Smooth muscle cell of the brain vasculature (primary cell): ENCODE data around the gene MESP1.

Experiments
- DNase-seq: peaks from one replicate; pipeline ENCODE4 v3.0.0-alpha.2; 2012; ENCODE audit warnings: low read depth, low spot score

Gene MESP1

DNA sequence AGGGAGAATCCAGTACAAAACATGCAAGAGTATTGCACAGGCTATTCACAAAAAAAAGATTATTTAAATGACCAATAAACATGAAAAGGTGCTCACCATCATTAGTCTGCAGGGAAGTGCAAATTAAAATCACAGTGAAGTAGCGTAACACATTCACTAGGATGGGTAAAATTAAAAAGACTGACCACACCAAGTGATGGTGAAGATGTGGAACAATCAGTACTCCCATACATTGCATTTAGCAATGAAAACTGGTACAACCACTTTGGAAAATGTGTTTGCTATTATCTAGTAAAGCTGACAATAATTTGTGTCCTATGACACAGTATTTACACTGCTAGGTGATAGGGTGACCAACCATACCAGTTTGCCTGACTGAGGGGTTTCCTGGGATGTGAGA lies 26.4 kb downstream of the MESP1 start:
- DNase-seq: no peak

DNA sequence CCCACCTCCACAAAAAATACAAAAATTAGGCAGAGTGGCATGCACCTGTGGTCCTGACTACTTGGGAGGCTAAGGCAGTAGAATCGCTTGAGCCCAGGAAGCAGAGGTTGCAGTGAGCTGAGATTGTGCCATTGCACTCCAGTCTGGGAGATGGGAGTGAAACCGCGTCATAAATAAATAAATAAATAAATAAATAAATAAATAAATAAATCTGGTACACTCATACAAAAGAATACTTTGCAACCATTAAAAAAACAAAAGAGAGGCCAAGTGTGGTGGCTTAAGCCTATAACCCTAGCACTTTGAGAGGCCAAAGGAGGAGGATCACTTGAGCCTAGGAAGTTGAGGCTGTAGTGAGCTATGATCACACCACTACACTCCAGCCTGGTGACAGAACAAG lies 28.0 kb downstream of the MESP1 start:
- DNase-seq: no peak

DNA sequence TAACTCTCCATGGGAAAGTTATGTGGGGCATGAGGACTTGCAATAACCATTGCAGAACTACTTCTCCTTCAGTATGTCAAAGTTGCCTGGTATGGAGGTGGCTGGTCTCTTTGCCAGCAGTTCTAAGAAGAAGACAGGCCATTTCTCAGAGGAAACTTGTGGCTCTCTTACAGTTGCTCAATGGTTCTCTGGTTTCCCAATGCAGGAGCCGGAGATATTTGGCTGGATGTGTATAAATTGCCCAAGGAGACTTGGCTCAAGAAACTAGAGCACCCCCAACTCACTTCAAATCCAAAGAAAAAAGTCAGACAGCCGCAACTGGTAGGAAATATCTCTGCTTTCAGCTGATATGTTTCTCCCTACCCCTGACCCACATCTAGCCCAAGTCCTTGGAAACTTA lies 36.3 kb downstream of the MESP1 start:
- DNase-seq: no peak

DNA sequence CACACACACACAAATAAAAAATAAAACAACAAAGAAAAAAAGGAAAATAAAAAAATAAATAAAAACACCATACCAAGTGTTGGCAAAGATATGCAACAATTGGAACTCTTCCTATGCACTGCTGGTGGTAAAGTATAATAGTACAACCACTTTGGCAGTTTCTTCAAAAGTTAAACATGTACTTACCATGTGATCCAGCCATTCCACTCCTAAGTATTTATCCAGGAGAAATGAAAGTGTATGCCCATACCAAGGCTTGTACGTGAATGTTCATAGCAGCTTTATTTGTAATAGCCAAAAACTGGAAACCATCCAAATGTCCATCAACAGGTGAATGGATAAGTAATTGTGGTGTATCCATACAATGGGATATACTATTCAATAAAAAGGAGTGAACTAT lies 43.5 kb downstream of the MESP1 start:
- no peak for DNase-seq

DNA sequence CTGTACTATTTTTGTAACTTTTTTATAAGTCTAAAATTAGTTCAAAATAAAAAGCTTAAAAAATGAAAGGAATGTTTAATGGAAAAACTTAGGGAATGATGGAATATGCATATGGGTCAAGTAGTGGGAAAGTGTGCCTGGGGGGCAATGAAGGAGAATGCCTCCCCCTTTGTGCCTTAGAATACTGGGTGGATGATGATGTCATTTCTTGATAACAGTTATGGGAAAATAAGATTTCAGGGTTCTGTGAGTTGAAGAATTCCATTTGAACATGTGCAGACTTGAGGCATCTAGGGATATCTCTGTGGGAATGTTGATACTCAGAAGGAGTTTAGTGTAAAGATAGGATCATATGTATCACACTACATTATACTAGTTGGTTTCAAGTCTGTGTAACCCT lies 46.6 kb downstream of the MESP1 start:
- no peak for DNase-seq
